Epithelial cell of esophagus (primary cell): ENCODE results near the gene ITGAE.

Experiments used
- DNase-seq: peaks from one replicate; pipeline ENCODE4 v3.0.0; 2010; ENCODE audit warnings: low read depth
- H3K4me3 ChIP-seq: 2 replicates; pipeline ENCODE4 v1.5.1; 2011; ENCODE audit warnings: mild to moderate bottlenecking, low read length, control low read depth
- CTCF ChIP-seq: IDR thresholded peaks from 2 replicates; pipeline ENCODE4 v1.5.1; 2011; ENCODE audit warnings: low read depth, mild to moderate bottlenecking, low read length, control low read depth, inconsistent platforms; ENCODE audit not compliant: insufficient read depth; ENCODE audit errors: missing control alignments

ITGAE gene

DNA sequence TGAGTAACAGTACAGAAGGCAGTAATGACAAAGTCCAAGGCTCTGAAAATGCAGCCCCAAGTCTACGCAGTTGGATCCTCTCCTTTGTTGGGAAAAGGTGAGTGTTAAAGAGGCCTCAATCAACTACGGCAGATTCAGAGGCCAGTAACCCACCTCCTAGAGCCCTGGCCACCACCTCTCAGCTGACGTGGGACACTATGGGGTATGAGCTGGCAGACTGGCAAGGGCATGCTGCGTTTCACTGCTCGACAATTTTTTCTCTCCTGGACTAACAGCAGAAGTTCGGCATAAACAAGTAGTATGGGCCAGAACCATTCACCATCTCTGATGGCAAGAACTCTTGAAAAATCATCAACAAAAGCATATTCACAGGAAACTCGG is 27.9 kb upstream of the ITGAE start:
- H3K4me3 ChIP-seq, result no peak overlapping the region
- TF ChIP-seq CTCF, result no peak

GRCh38 chr17:3828151-3828851 is 27.3 kb upstream of the ITGAE start:
- TF ChIP-seq CTCF, result no peak
- no peak overlapping the region for H3K4me3 ChIP-seq
- no peak for DNase-seq

More for the DNA sequence above, 27.9 kb upstream of the ITGAE start:
- DNase-seq, result no peak

DNA sequence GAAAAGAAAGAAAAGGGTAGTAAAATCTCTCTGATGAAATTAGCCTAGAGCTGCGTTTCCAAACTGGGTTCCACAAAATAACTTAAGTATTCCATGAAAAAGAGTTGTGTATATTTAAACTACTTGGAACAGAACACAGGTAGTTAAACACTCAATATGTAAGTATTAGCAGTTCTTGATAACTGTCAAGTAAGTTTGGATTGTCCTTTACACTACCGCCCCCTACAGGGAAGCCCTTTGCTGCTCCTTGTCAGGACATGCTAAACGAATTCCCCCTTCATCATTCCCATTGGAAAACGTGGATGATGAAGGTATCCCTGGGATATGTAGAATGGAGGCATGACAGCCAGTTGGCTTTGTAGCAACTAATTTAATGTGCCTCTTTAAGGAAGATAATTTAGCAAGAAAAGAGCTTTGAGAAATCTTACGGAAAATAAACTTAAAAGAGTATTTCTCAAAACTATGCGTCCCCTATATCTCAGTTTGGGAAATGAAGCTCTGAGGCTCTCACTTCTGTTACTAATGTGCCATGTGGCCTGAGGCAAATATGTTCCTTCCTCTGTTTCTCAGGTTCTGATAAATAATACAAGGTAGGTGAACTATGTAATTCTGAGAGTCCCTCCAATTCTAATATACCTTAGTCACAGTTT is 26.3 kb upstream of the ITGAE start:
- TF ChIP-seq CTCF, result peak; percentile 90
- DNase-seq, result peak; percentile 83
- no peak overlapping the region for H3K4me3 ChIP-seq

- H3K4me3 ChIP-seq, result no peak overlapping the region
- DNase-seq, result no peak
- no peak for TF ChIP-seq CTCF
Observed at GRCh38 chr17:3826191-3826590, 25.2 kb upstream of the ITGAE start.

DNA sequence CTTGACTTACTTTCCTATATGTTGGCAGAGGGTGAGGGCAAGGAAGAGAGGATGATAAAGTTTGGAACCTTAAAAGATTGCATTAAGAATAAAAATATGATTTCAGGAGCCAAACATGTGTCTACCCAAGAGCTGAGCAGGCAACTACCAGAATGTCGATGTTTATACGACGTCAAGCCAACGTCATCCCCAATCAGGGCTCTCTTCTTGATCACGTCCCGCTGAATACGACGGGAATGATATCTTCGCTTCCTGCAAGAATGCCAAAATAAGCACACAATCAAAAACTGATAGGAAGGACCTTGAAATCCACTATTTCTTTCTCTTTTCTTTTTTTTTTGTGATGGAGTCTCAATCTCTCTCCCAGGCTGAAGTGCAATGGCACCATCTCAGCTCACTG is 20.1 kb upstream of the ITGAE start:
- DNase-seq, result no peak
- TF ChIP-seq CTCF, result no peak
- H3K4me3 ChIP-seq, result no peak overlapping the region

- TF ChIP-seq CTCF, result no peak
- H3K4me3 ChIP-seq, result no peak overlapping the region
- DNase-seq, result no peak
Observed at GRCh38 chr17:3818786-3819185, 17.8 kb upstream of the ITGAE start.
